ENCODE data around the gene VEZF1.

Gene VEZF1

DNA sequence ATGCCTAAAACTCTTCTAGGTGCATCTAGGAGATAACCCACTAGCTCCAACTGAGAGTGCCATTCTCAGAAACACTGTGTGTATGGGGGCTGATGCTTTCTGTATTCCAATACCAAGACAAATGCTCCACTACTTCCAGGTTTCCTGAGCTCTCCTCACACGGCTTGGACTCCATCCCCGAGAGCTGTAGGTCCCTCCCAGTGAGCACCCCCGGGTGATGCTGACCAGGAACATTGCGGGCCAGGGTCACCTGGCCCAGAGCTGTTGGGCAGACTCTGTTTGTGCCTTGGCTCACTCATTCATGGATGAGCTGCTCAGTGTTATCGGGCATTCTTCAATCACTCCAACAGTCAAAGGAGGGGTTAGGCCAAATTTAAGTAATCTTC, 39.9 kb downstream of the VEZF1 start:
- no peak for DNase-seq

- no peak for DNase-seq
Observed at GRCh38 chr17:57947369-57947768, 40.7 kb downstream of the VEZF1 start.

DNA sequence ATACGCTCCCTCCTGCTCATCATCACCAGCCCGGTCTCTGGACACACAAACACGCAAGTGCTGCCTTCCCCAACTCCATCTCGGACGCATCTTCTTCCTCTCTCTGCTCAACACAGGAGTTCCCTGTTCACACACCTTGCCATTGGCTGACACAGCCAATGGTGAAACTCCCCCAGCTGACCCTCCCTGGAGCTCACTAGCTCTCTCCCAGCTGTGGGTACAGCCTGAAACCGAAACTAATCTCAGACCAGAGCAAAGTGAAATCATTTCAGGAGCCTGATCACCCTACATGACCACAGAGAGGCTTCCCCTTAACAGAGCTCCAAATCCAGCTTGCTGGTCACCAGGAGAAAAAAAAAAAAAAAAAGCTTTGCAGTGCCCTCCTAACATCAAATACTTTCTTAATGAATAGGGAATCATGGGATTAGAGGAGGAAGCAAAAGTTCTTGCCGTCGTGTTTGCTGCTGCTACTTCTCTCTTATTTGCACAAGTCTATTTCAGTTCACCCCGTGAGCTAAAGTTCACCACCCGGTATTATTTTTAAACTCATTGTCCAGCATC, 41.2 kb downstream of the VEZF1 start:
- DNase-seq = no peak

GRCh38 chr17:57945996-57946797, 41.9 kb downstream of the VEZF1 start:
- no peak for DNase-seq

DNA sequence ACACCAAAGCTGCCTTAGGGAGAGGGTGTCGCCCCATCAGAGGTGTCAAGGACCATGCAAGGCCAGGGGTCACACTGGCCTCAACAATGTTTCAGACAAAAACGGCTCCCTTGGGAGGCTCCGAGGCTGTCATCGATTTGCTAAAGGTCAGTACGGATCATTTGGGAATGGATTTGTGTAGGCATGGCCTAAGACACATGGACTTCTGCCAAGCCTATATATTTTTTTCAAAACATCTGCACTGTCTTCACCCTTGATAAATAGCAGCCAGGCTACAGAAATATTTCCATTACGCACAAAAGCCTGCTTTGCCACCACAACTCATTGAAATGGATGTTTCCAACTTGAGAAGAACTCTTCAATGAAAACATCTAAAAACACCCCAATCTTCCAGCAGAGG, 43.1 kb downstream of the VEZF1 start:
- DNase-seq = no peak

GRCh38 chr17:57943645-57944044, 44.4 kb downstream of the VEZF1 start:
- no peak for DNase-seq

GRCh38 chr17:57943140-57943539, 44.9 kb downstream of the VEZF1 start:
- no peak for DNase-seq

GRCh38 chr17:57941384-57942370, 46.4 kb downstream of the VEZF1 start:
- no peak for DNase-seq

- DNase-seq = peak; percentile 82
Observed at GRCh38 chr17:57940653-57941329, 47.3 kb downstream of the VEZF1 start.

GRCh38 chr17:57940231-57940630, 47.8 kb downstream of the VEZF1 start:
- DNase-seq = peak; percentile 57

DNA sequence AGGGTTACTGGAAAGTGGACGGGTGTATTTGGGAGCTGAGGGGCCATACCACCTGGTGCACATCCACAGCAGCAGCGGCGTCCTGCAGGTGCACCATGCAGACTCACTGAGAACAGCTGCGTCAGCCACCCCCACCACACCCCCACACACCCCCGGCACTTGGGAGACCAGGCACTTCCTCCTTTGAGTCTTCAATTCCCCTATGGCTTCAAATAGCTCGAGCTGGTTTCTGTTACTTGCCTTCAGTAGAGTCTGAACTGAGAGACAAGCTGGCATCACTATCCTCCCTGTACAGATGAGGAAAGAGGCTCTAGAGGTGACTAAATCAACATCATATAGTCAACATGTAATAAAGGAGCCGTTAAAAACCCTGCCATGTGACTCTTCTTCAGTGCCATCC, 48.3 kb downstream of the VEZF1 start:
- peak; percentile 81 for DNase-seq

- DNase-seq = no peak
Observed at GRCh38 chr17:57938061-57938502, 50.0 kb downstream of the VEZF1 start.

DNA sequence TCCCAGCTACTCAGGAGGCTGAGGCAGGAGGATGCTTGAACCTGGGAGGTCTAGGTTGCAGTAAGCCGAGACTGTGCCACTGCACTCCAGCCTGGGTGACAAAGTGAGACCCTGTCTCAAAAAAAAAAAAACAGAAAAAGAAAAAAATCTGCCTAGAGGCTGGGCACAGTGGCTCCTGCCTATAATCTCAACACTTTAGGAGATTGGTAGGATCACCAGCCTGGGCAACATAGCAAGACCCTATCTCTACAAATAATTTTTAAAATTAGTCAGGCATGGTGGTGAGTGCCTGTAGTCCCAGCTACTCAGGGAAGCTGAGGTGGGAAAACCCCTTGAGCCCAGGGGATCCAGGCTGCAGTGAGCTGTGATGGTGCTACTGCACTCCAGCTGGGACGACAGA, 50.6 kb downstream of the VEZF1 start:
- DNase-seq = no peak

DNA sequence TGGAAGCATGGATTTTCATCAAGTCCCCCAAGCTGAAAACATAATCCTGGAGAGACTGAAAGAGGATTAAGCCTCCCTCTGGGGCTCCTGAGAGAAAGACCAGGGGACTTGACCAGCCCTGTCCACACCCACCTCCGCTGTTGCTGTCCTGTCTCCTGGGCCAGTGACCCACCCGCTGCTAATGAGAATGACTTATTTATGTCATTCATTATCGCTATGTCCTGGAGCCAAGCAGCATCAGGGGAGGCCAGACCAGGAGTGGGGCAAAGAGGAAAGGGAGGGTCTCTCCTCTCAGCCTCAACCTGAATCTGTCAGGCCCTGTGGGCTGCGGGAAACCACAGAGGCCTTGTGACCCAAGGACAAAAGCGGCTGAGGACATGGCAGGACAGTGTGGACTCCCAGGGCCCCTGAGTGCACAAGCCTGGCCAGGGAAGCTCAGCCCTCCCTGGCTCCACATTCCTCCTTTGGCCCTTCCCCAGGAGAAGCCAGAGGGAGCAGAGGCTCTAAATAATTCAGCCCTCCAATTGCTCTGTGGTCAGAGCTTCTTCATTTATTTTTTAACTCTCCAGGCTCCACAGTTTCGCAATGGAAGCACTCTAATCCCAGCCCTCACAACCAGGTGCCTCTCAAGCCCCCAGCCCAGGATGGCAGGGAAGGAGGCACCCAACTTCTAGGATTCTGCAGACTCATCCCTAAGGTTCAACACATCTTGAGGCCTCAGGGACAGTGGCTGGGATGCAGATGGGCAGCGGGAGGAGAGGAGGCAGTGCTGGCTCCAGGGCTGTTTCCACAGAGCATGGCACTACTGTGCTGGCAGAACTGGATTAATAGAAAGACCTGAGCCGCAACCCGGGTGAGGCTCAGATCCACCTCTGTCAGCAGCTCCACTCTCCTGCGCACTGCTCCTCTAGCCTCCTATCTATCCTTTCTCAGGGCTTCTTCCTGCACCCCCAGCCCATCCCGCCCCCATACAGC, 51.9 kb downstream of the VEZF1 start:
- DNase-seq = no peak

DNA sequence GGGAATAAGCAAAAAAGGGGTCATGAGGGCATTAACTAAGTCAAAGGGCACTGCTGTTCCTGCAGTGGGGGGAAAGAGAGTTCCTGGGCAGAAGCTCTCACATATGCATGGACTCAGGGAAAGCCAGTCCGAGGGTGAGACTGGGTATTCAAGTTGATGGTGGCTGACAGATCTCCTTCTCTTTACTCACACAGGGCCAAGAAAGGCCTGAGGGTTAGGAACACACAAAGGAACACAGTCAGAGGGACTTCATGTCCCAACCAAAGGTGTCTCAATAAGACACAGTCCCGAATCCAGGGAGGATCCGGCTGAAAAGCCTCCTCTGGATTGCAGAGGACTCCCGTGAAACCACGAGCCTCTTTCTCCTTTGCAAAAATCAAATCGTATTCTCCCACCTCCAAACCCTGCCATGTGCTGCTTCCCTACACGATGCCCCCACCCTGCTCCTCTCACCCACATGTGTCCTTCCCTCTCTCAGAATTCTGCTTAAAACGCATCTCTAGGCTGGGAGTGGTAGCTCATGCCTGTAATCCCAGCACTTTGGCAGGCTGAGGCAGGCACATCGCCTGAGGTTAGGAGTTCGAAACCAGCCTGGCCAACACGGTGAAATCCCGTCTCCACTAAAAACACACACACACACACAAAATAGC, 56.4 kb downstream of the VEZF1 start:
- no peak for DNase-seq

DNA sequence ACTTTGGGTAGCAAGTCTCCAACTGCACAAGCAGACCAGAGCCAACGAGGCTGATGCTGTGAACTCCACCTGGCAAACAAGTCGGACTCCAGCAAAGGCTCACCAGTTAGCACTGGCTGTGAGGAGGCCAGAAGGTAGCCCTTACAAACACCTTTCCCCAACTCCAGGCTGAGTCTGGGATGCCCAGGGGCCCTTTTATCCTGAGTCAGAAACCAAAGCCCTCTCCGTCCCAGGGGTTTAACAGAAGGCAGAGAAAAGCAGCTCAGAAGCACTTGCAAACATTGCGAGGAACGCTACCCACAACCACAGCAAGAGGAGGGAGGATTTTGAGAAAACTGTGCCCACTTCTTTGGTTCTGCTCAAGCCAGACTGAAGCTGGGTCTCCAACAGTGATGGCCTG, 57.8 kb downstream of the VEZF1 start:
- no peak for DNase-seq

GRCh38 chr17:57929386-57929785, 58.7 kb downstream of the VEZF1 start:
- no peak for DNase-seq

- DNase-seq = no peak
Observed at GRCh38 chr17:57928928-57929327, 59.1 kb downstream of the VEZF1 start.

DNA sequence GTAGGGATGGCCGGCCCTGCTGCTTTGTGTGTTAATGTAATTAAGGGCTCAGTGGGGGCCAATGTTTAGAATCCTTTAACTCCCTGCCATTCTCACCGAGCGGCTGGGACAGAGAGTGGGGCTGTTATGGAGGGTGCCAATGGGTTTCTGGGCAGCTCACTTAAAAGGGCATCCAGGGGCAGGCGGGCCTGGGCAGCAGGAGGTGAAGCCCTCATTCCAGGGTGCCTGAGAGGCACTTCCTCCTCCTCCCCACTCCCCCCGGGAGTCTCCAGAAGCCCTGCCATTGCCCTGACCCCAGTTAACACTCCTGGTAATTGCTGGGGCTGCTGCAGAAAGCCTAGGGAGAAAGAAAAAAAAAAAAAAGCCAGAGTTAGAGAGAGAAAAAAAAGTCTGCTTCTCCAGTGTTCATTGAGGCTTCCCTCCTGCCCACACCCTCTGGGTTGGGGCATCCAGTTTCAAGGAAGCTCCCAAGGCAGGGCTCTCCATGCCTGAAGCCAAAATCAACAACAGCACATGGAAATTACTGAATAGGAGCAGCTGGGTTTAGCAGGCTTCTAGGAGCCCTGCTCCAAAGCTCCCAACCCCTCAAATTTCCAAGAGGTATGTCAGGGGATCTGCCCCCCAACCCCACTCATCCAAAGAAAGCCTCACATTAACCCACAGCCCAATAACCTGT, 60.9 kb downstream of the VEZF1 start:
- no peak for DNase-seq

DNA sequence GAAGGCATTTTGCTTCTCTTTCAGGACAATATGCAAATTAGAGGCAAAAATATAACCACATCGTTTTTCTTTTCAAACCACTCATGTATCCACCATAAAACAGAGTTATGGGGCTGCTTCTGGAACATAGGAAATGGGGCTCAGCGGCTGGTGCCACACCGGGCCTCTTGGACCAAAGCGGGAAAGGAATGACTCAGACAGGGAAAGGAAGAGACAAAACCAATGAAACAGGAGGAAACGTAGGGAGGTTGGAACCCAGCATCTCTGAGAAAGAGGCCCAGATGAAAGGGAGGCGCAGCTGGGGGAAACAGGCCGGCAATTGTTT, 61.4 kb downstream of the VEZF1 start:
- no peak for DNase-seq

All from NCI-H187 treated with DMSO at 0.1 percent for 48 hours (cell line).